ENCODE results near the gene SLC22A12.

- no peak for TF ChIP-seq CTCF (IDR thresholded peaks at IDR 0.05; ENCODE audit: poor library complexity, severe bottlenecking)
- no peak for TF ChIP-seq EZH2 (IDR thresholded peaks at IDR 0.05; ENCODE audit: borderline replicate concordance, insufficient read depth, low read length, poor library complexity, severe bottlenecking)
- no peak for TF ChIP-seq EP300 (conservative IDR thresholded peaks at IDR 0.05; ENCODE audit: poor library complexity, severe bottlenecking)
- no peak for TF ChIP-seq MXI1 (conservative IDR thresholded peaks at IDR 0.05; ENCODE audit: poor library complexity, severe bottlenecking)
- no peak for TF ChIP-seq TAF1 (IDR thresholded peaks at IDR 0.05; ENCODE audit: low read depth)
These were observed 34.8 kb upstream of the SLC22A12 start for GRCh38 chr11:64556044-64556720.
